ENCODE results near the gene RBMXL2.

The RBMXL2 gene

GRCh38 chr11:7088921-7089320, at the start of gene RBMXL2:
Gene RBMXL2 (plus strand): TSS chr11:7088998. CDS start chr11:7089121, 123 bp downstream.
- no peak for DNase-seq

DNA sequence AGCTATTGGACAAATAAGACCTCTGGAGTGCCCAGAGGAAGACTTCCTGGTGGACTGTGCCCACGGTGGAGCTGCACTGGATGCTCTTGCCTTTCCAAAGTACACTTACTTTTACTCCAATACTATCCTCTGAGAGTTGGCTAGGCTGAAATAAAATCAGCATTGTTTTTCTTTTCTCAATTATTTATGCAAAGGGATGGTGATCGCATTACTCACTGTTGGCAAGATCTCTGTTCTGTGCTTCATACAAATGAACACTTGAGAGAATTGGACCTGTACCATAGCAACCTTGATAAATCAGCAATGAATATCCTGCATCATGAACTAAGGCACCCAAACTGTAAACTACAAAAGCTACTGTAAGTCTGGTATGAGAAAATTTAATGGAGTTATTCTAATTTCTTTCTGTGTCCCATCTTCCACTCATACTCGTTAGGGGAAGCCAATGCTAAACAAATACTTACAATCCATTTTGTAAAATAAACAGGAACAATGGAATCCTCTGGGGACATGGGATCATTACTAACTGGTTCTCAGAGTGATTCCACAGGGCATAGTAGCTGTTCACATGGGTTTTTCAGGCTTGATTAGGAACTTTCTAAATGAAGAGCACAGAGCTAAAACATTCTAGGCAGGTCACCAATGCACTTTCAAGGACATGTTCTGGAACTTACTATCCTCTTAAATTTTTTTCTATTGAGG, 42.2 kb upstream of the RBMXL2 start:
- DNase-seq: no peak

- DNase-seq: no peak
Measured at GRCh38 chr11:7050191-7050590, 38.6 kb upstream of the RBMXL2 start.

- no peak for DNase-seq
Measured at GRCh38 chr11:7056828-7057513, 31.8 kb upstream of the RBMXL2 start.

DNA sequence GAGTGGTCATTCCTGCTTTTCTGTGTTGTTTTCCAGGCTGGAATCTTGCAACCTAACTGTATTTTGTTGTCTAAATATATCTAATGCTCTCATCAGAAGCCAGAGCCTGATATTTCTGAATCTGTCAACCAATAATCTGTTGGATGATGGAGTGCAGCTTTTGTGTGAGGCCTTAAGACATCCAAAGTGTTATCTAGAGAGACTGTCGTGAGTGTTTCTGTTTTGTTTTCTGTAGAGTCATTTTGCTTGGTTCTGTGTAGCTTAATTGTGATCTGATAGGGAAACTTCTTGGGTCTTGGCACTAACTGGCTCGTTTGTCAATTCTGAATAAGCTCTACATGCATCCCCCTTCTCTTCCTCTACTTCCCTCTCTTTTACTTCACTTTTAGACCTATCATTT, 31.2 kb upstream of the RBMXL2 start:
- DNase-seq: no peak

- DNase-seq: no peak
Measured at GRCh38 chr11:7060868-7061267, 27.9 kb upstream of the RBMXL2 start.

DNA sequence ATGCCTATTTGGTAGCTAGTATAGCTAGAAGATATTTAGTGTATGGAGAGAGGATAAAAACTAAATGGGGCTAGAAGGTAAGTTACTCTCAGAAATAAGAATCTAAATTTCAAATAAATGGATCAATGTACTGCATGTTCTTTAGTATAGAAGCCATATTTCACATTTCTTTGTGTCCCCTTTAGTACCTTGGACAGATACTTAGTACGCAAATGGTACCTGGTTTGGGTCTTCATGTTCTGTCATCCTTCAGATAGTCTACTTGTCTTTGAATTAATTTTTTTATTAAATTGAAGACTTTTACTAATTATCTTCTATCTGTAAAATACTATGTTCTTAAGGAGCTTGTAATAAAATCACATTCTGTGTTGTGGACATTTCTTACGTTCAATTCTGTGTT, 26.3 kb upstream of the RBMXL2 start:
- DNase-seq: no peak

- DNase-seq: no peak
Measured at GRCh38 chr11:7072401-7073028, 16.3 kb upstream of the RBMXL2 start.

DNA sequence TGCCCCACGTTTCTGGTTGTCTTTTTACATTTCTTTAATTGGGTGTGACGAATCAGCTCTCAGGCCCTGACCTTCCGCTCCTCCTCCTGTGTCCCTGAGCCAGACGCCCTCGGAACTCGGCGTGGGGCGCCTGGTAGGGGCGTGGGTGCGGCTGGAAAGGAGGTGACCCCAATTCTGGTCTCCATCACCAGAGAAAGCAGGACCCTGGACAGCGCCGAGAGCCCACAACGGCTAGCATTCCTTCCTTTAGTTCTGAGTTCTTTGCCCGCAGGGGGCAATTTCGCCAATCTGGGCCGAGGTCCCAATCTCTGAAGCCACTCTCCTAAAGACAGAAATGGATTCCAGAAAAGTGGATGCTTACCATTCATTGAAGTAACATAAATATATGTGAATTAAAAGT, 11.7 kb upstream of the RBMXL2 start:
- no peak for DNase-seq

- DNase-seq: no peak
Measured at GRCh38 chr11:7079545-7080135, 9.2 kb upstream of the RBMXL2 start.

DNA sequence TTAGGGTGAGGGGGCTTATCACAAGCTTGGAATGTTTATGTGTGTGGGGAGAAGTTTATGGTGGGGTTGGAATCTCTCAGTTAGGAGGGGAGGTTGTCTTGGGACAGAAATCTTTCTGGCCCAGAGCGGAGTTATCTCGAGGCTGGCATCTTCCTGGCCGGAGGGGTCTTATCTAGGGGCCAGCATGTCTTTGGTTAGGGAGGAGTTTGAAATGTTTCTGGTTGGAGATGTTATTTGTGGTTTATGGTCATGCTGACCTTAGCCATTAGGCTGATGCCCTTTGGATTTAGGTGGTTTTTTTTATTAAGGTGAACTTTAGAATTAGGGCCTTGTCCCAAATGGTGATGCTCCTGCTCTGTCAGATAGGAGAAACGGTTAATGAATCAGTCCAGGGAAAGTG, 7.9 kb upstream of the RBMXL2 start:
- no peak for DNase-seq

GRCh38 chr11:7081441-7081840, 7.4 kb upstream of the RBMXL2 start:
- no peak for DNase-seq

- DNase-seq: no peak
Measured at GRCh38 chr11:7089328-7090251, 792 bp downstream of the RBMXL2 start.

DNA sequence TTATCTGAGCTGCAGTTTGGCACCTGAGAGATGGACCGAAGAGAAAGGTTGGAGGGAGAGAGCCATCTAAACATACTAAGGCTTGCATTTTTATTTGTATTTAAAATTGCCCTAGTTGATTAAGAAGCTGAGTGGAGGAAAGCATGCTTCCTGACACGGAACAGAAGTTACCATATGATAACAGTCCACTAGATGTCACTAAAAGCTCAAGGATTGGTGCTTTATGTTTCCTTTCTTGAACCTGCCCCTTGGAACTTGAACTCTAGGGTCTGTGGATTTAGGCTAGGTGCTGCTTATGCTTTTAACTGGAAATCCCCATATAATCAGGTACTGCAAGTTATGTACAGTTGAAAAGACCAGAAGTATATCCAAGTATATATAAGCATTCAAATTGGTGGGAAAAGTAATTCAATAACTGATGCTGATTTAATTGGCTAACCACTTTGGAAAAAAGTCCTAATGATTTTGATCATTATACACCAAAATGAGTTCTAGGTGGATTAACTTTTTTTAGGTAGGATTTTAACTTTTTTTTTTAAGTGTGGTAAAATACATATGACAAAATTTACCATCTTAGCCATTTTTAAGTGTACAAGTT, 9.5 kb downstream of the RBMXL2 start:
- no peak for DNase-seq

DNA sequence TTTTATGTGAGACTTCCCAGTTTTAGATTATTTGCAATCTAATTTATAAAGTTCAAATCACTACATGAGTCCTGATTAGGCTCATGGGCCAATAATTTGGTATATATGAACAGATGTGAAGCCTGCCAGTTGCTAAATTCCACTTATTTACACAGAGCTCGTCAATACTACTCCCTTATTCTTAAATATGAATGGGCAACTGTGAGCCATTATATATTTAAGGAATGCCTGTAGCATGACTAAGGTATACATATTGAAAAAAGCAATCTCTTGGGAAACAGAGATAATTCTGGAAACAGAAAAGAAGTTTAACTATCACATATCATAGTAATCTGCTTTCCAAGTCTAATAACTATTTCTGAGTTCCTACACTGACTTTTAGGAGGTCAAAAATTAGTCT, 27.0 kb downstream of the RBMXL2 start:
- no peak for DNase-seq

DNA sequence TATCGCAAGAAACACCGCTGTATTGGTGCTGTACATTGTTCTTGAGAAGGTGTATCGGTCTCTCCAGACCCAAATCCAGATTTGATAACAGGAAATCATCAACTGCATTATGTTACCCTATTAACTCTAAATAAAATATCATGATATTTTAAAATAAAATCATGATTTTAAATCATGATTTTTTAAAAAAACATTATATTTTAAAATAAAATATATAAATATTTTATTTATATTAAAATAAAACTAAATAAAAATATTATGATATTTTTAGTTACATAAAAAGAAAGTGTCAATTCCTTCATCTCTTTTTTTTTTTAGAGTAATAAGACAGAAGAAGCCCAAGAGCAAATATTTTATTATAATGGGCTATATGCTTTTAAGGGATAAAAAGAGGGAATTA, 27.6 kb downstream of the RBMXL2 start:
- no peak for DNase-seq

- DNase-seq: no peak
Measured at GRCh38 chr11:7138051-7138450, 49.3 kb downstream of the RBMXL2 start.
